IMR-90 (cell line): ENCODE results near the gene OR13C2. TPM values are rescaled to one million over a fixed set of nuclear protein-coding genes. Genes with fewer than 3 reads are reported as not detected.
"Not testable (repeated sequence)": the region's sequence is repeated elsewhere in the genome, so short reads cannot be mapped to it uniquely, and the experiment has no call there.

Experiments used
- ATAC-seq: fragments of 200-7000 bp; cut with Tn5 transposase; 2 replicates; pipeline ENCODE4 v1.9.1; 2020; ENCODE audit warnings: low read depth, mild to moderate bottlenecking, moderate library complexity
- BruUV-seq: library from RNA; stranded (reverse); fragments of 400-500 nt; replicated peaks from 2 replicates; lab custom pipeline; 2021; lab: Mats Ljungman, UMichigan
- CTCF ChIA-PET: fragments of 300-600 bp; formaldehyde crosslinking; extraction: SDS; loops from one replicate; lab custom pipeline; 2021; ENCODE audit warnings: antibody characterized with exemption; lab: Yijun Ruan, JAX
- POLR2A ChIA-PET: fragments of 300-600 bp; sonication (Branson Sonifier 250); formaldehyde crosslinking; loops from one replicate; lab custom pipeline; 2022; ENCODE audit warnings: antibody characterized with exemption; ENCODE audit not compliant: unreplicated experiment; lab: Charles Lee
- DNase-seq: peaks from one replicate; pipeline ENCODE4 v3.0.0; 2013
- H2AFZ ChIP-seq: replicated peaks from 2 replicates; pipeline ENCODE3; 2013; ENCODE audit warnings: low read length, mild to moderate bottlenecking; ENCODE audit not compliant: poor library complexity
- H2AK5ac ChIP-seq: 2 replicates; pipeline ENCODE4 v1.6.1; 2013; ENCODE audit warnings: low read depth, low read length, inconsistent platforms
- H2AK9ac ChIP-seq: replicated peaks from 2 replicates; pipeline ENCODE3; 2013; ENCODE audit warnings: mild to moderate bottlenecking, low read depth, low read length, moderate library complexity; ENCODE audit not compliant: poor library complexity
- H2BK120ac ChIP-seq: 2 replicates; pipeline ENCODE4 v1.6.1; 2013; ENCODE audit warnings: low read depth, low read length, inconsistent platforms
- H2BK15ac ChIP-seq: 3 replicates; pipeline ENCODE4 v1.6.1; 2013; ENCODE audit warnings: low read depth, low read length, inconsistent platforms
- H2BK20ac ChIP-seq: 2 replicates; pipeline ENCODE4 v1.6.1; 2013; ENCODE audit warnings: low read depth, mild to moderate bottlenecking, inconsistent platforms, low read length, moderate library complexity
- H2BK5ac ChIP-seq: 2 replicates; pipeline ENCODE4 v1.6.1; 2013; ENCODE audit warnings: mild to moderate bottlenecking, low read depth, low read length, inconsistent platforms; ENCODE audit not compliant: poor library complexity, severe bottlenecking
- H3K14ac ChIP-seq: replicated peaks from 2 replicates; pipeline ENCODE4 v1.6.1; 2013; ENCODE audit warnings: low read depth, low read length, inconsistent platforms
- H3K18ac ChIP-seq: 2 replicates; pipeline ENCODE4 v1.6.1; 2013; ENCODE audit warnings: low read depth, low read length, control low read depth
- H3K23ac ChIP-seq: 2 replicates; pipeline ENCODE4 v1.6.1; 2013; ENCODE audit warnings: low read depth, low read length, inconsistent platforms
- H3K27ac ChIP-seq: 2 replicates; pipeline ENCODE4 v1.5.1; 2013; ENCODE audit warnings: mild to moderate bottlenecking, control low read depth, low read length; ENCODE audit not compliant: insufficient read depth
- H3K27me3 ChIP-seq: 2 replicates; pipeline ENCODE4 v1.6.1; 2013; ENCODE audit warnings: low read length; ENCODE audit not compliant: control insufficient read depth, insufficient read depth
- H3K36me3 ChIP-seq: 2 replicates; pipeline ENCODE4 v1.6.1; 2013; ENCODE audit warnings: low read length, mixed read lengths; ENCODE audit not compliant: control insufficient read depth, insufficient read depth
- H3K4ac ChIP-seq: 2 replicates; pipeline ENCODE4 v1.6.1; 2013; ENCODE audit warnings: low read depth, low read length, inconsistent platforms
- H3K4me1 ChIP-seq: 2 replicates; pipeline ENCODE4 v1.6.1; 2013; ENCODE audit warnings: low read length, mixed read lengths; ENCODE audit not compliant: control insufficient read depth, insufficient read depth
- H3K4me2 ChIP-seq: 2 replicates; pipeline ENCODE4 v1.6.1; 2013; ENCODE audit warnings: low read depth, mild to moderate bottlenecking, control low read depth, low read length, moderate library complexity
- H3K4me3 ChIP-seq: 2 replicates; pipeline ENCODE4 v1.5.1; 2013; ENCODE audit warnings: low read depth, mild to moderate bottlenecking, control low read depth, low read length, moderate library complexity; ENCODE audit not compliant: insufficient read depth
- H3K56ac ChIP-seq: 2 replicates; pipeline ENCODE4 v1.6.1; 2013; ENCODE audit warnings: low read length, inconsistent platforms; ENCODE audit not compliant: insufficient read depth; ENCODE audit errors: extremely low read depth
- H3K79me1 ChIP-seq, 2 experiments: 2 replicates each; pipeline ENCODE4 v1.6.1; 2013; ENCODE audit warnings: low read length in 2 of 2, inconsistent platforms in 1 of 2, low read depth in 1 of 2
- H3K9ac ChIP-seq: 2 replicates; pipeline ENCODE4 v1.6.1; 2013; ENCODE audit warnings: low read depth, low read length, control low read depth
- H3K9me1 ChIP-seq: 2 replicates; pipeline ENCODE4 v1.6.1; 2013; ENCODE audit warnings: low read length, inconsistent platforms; ENCODE audit not compliant: insufficient read depth
- H3K9me3 ChIP-seq: 2 replicates; pipeline ENCODE4 v1.6.1; 2013; ENCODE audit warnings: low read length; ENCODE audit not compliant: control insufficient read depth, insufficient read depth
- H4K20me1 ChIP-seq: 2 replicates; pipeline ENCODE4 v1.6.1; 2013; ENCODE audit warnings: low read length, inconsistent platforms; ENCODE audit not compliant: insufficient read depth
- H4K5ac ChIP-seq: 2 replicates; pipeline ENCODE4 v1.6.1; 2013; ENCODE audit warnings: mild to moderate bottlenecking, low read depth, low read length, control low read depth
- H4K8ac ChIP-seq, 2 experiments: 2 replicates each; pipeline ENCODE4 v1.6.1; 2013; ENCODE audit warnings: low read depth in 2 of 2, low read length in 2 of 2, control low read depth in 1 of 2, inconsistent platforms in 1 of 2
- H4K91ac ChIP-seq: 2 replicates; pipeline ENCODE4 v1.6.1; 2013; ENCODE audit warnings: low read depth, low read length, inconsistent platforms; ENCODE audit not compliant: insufficient read depth
- WGBS, 2 experiments: methylation state at CpG; one replicate each; pipeline versions ENCODE4 v1.1.5 to v1.1.7; 2013; ENCODE audit warnings: missing lambda C conversion rate in 2 of 2; ENCODE audit not compliant: insufficient read length in 1 of 2; ENCODE audit errors: extremely low coverage in 2 of 2; 5-methylcytosine and 5-hydroxymethylcytosine counted together
- dilution Hi-C: fragments of 300-500 bp; cut with HindIII; formaldehyde crosslinking; loops from one replicate; pipeline ENCODE4 v1.14.3; 2018; ENCODE audit warnings: low sequenced_read_pairs; ENCODE audit not compliant: unreplicated experiment
- in situ Hi-C: fragments of 300-500 bp; cut with MboI; formaldehyde crosslinking; loops from 3 replicates; pipeline ENCODE4 v1.14.3; 2019; ENCODE audit warnings: low sequenced_read_pairs, inconsistent platforms, mixed read lengths
- intact Hi-C: fragments of 100-400 bp; cut with micrococcal nuclease; formaldehyde crosslinking; loops from 2 replicates; pipeline ENCODE4 v1.10.0; 2022
- polyA plus RNA-seq, 3 experiments: library from polyadenylated mRNA; depleted of rRNA; stranded (reverse); fragments of >200 nt; gene quantifications; 2 replicates each; pipeline ENCODE4 v1.2.3, GENCODE V29; 2012; ENCODE audit warnings: low replicate concordance in 1 of 3
- total RNA-seq: library from RNA; depleted of rRNA; stranded (reverse); fragments of >200 nt; gene quantifications from 2 replicates; pipeline ENCODE4 v1.2.3, GENCODE V29; 2012

The OR13C2 gene
- total and polyA plus RNA-seq, 2 of the 4 experiments (the other 2 are of a cell fraction), result not detected

DNA sequence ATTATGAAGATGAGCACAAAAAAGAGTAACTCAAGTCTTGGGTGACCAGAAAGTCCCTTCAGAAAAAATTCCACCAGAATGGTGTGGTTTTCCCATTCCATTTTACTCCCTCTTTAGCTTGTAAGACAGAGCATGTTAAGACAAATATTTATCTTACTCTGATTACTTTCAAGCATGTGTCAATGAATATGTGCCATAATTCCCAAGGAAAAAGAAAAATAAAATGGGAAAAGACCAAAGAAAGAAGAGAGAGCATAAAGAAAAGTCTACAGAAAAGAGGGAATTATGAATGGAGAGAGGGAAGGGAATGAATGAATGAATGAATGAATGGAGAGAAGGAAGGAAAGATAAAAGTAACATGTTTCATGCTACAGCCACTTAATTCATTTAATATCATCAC is 6.1 kb downstream of the OR13C2 start, which contains the start of gene OR13C5:
TSS of gene OR13C5 (minus strand) at position 101 of the 400 bp plus-strand sequence. CDS start at position 101, 0 bp downstream.
- H3K4me1 ChIP-seq, H4K5ac ChIP-seq, H4K8ac ChIP-seq, H3K4ac ChIP-seq, H2BK20ac ChIP-seq, H2BK120ac ChIP-seq, CTCF ChIA-PET, H2AK9ac ChIP-seq, POLR2A ChIA-PET, H3K79me1 ChIP-seq, H3K14ac ChIP-seq, ATAC-seq, H3K23ac ChIP-seq, H3K27me3 ChIP-seq, H2AK5ac ChIP-seq, in situ Hi-C loops, DNase-seq, H4K91ac ChIP-seq, H3K56ac ChIP-seq, H3K9me3 ChIP-seq, H2AFZ ChIP-seq, H3K36me3 ChIP-seq, BruUV-seq, H2BK5ac ChIP-seq, H4K20me1 ChIP-seq, H2BK15ac ChIP-seq, H3K4me2 ChIP-seq, H3K27ac ChIP-seq, H3K9me1 ChIP-seq, H3K9ac ChIP-seq, dilution Hi-C loops, H3K4me3 ChIP-seq, H3K18ac ChIP-seq, intact Hi-C loops: not testable (repeated sequence)

DNA sequence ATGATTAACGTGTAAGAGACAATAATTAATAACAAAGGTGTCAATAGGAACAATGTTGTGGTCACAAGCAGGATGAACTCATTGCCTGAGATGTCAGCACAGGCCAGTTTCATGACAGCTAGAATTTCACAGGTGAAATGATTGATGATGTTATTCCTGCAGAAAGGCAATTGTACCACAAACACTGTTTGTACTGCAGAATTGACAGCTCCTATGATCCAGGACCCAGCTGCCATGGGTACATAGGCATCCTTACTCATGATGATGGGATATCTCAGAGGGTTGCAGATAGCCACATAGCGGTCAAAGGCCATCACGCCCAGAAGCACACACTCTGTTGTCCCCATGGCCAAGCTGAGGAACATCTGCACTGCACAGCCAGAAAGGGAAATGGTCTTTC is 6.7 kb downstream of the OR13C2 start:
- WGBS, 2 experiments, result no CpG with 5 or more reads among the region's 3 CpGs
- H2BK20ac ChIP-seq, H3K27ac ChIP-seq, H3K4ac ChIP-seq, H3K27me3 ChIP-seq, ATAC-seq, H2BK5ac ChIP-seq, H2AK9ac ChIP-seq, intact Hi-C loops, H3K9me1 ChIP-seq, H3K79me1 ChIP-seq, H4K5ac ChIP-seq, H3K4me1 ChIP-seq, H2AK5ac ChIP-seq, POLR2A ChIA-PET, H3K14ac ChIP-seq, H2BK120ac ChIP-seq, H3K36me3 ChIP-seq, H3K4me2 ChIP-seq, BruUV-seq, H4K91ac ChIP-seq, dilution Hi-C loops, H3K56ac ChIP-seq, H3K9me3 ChIP-seq, H3K23ac ChIP-seq, H2BK15ac ChIP-seq, H3K9ac ChIP-seq, DNase-seq, H4K8ac ChIP-seq, H2AFZ ChIP-seq, H4K20me1 ChIP-seq, CTCF ChIA-PET, in situ Hi-C loops, H3K18ac ChIP-seq, H3K4me3 ChIP-seq: not testable (repeated sequence)
